ENCODE data around the gene HGS.

HGS gene

GRCh38 chr17:81683584-81684441, at the start of gene HGS, which contains the start of gene ARL16:
Gene HGS, plus strand, starts transcription at chr17:81684011. Its CDS starts 56 bp downstream, at chr17:81684067.
Gene ARL16, minus strand, starts transcription at chr17:81683797. Its CDS starts 44 bp downstream, at chr17:81683753.
- peak; percentile 98 for DNase-seq

- DNase-seq: no peak
These were observed 48.4 kb upstream of the HGS start for GRCh38 chr17:81635431-81635830.

GRCh38 chr17:81635973-81636504, 47.8 kb upstream of the HGS start:
- DNase-seq: no peak

GRCh38 chr17:81636505-81637288, 47.1 kb upstream of the HGS start, which contains the start of the genes NPLOC4 and TSPAN10:
Gene NPLOC4, minus strand, starts transcription at chr17:81637112. Its CDS starts 182 bp downstream, at chr17:81636930.
Gene TSPAN10, plus strand, starts transcription at chr17:81637196. Its CDS starts 5,217 bp downstream, at chr17:81642413.
- DNase-seq: peak; percentile 88

GRCh38 chr17:81638683-81639082, 45.1 kb upstream of the HGS start:
- no peak for DNase-seq

GRCh38 chr17:81640011-81640410, 43.8 kb upstream of the HGS start:
- no peak for DNase-seq

- DNase-seq: no peak
These were observed 41.9 kb upstream of the HGS start for GRCh38 chr17:81641825-81642489.

GRCh38 chr17:81644496-81644895, 39.3 kb upstream of the HGS start:
- DNase-seq: no peak

- DNase-seq: no peak
These were observed 38.5 kb upstream of the HGS start for GRCh38 chr17:81644976-81645952.

GRCh38 chr17:81646869-81647600, 36.8 kb upstream of the HGS start:
- DNase-seq: no peak

GRCh38 chr17:81647640-81648012, 36.2 kb upstream of the HGS start:
- no peak for DNase-seq

- DNase-seq: no peak
These were observed 35.7 kb upstream of the HGS start for GRCh38 chr17:81648013-81648706.

- no peak for DNase-seq
These were observed 35.1 kb upstream of the HGS start for GRCh38 chr17:81648707-81649085.

GRCh38 chr17:81650951-81651350, 32.9 kb upstream of the HGS start:
- no peak for DNase-seq

- no peak for DNase-seq
These were observed 32.1 kb upstream of the HGS start for GRCh38 chr17:81651692-81652091.

- no peak for DNase-seq
These were observed 30.7 kb upstream of the HGS start for GRCh38 chr17:81652906-81653771.

- DNase-seq: no peak
These were observed 28.3 kb upstream of the HGS start for GRCh38 chr17:81655378-81656117.

- DNase-seq: no peak
These were observed 27.6 kb upstream of the HGS start, which contains the start of gene PDE6G for GRCh38 chr17:81656118-81656743. Gene PDE6G, minus strand, starts transcription at chr17:81656542. Its CDS starts 3,237 bp downstream, at chr17:81653305.
